Measurements from ENCODE around the gene CD200.

Gene CD200

DNA sequence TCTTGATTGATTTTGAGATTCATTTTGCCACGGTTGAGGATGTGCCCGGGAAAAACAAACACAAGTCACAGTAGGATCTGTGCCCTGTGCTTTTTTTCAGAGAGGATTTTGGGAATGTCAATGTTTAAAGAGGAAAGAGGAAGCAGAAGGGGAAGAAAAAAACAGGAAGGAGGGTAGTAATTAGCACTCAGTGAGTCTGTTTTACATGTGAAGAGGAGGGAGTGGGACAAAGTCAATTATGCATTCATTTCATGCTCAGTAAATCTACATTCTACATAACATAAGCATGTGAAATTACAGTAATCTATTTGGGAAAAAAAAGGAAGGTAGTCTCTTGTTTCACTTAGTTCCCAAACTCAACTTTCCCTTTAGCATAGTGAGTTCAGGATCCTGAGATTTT, 18.3 kb upstream of the CD200 start:
- no peak overlapping the region for H3K27ac ChIP-seq
- TF ChIP-seq, protein P1, sequence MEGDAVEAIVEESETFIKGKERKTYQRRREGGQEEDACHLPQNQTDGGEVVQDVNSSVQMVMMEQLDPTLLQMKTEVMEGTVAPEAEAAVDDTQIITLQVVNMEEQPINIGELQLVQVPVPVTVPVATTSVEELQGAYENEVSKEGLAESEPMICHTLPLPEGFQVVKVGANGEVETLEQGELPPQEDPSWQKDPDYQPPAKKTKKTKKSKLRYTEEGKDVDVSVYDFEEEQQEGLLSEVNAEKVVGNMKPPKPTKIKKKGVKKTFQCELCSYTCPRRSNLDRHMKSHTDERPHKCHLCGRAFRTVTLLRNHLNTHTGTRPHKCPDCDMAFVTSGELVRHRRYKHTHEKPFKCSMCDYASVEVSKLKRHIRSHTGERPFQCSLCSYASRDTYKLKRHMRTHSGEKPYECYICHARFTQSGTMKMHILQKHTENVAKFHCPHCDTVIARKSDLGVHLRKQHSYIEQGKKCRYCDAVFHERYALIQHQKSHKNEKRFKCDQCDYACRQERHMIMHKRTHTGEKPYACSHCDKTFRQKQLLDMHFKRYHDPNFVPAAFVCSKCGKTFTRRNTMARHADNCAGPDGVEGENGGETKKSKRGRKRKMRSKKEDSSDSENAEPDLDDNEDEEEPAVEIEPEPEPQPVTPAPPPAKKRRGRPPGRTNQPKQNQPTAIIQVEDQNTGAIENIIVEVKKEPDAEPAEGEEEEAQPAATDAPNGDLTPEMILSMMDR (IDR thresholded peaks at IDR 0.05), result no peak
- no peak for TF ChIP-seq ZFX (IDR thresholded peaks at IDR 0.05; ENCODE audit: borderline replicate concordance)

- H3K27ac ChIP-seq, result no peak overlapping the region
- TF ChIP-seq, protein P1 (IDR thresholded peaks at IDR 0.05), result no peak
- no peak for TF ChIP-seq ZFX (IDR thresholded peaks at IDR 0.05; ENCODE audit: borderline replicate concordance)
Observed at GRCh38 chr3:112315791-112316190, 17.2 kb upstream of the CD200 start.

- H3K27ac ChIP-seq, result no peak overlapping the region
- TF ChIP-seq, protein P1 (IDR thresholded peaks at IDR 0.05), result no peak
- TF ChIP-seq ZFX (IDR thresholded peaks at IDR 0.05; ENCODE audit: borderline replicate concordance), result no peak
Observed at GRCh38 chr3:112319516-112320276, 13.3 kb upstream of the CD200 start.

- TF ChIP-seq ZFX (IDR thresholded peaks at IDR 0.05; ENCODE audit: borderline replicate concordance), result no peak
- TF ChIP-seq, protein P1 (IDR thresholded peaks at IDR 0.05), result no peak
- no peak overlapping the region for H3K27ac ChIP-seq
Observed at GRCh38 chr3:112320691-112321090, 12.3 kb upstream of the CD200 start.

- no peak for TF ChIP-seq ZFX (IDR thresholded peaks at IDR 0.05; ENCODE audit: borderline replicate concordance)
- TF ChIP-seq, protein P1 (IDR thresholded peaks at IDR 0.05), result no peak
- H3K27ac ChIP-seq, result no peak overlapping the region
Observed at GRCh38 chr3:112321867-112322652, 10.9 kb upstream of the CD200 start.

GRCh38 chr3:112327371-112327951, 5.5 kb upstream of the CD200 start:
- TF ChIP-seq, protein P1 (IDR thresholded peaks at IDR 0.05), result peak; percentile 65
- no peak for TF ChIP-seq ZFX (IDR thresholded peaks at IDR 0.05; ENCODE audit: borderline replicate concordance)
- no peak overlapping the region for H3K27ac ChIP-seq
